ENCODE measurements around the gene PMEPA1. TPM values are rescaled to one million over a fixed set of nuclear protein-coding genes. Genes with fewer than 3 reads are reported as not detected.

Gene PMEPA1
- total RNA-seq, 4 donors from 2014 or later = 9.6 to 47.5 (median 18.9) TPM

DNA sequence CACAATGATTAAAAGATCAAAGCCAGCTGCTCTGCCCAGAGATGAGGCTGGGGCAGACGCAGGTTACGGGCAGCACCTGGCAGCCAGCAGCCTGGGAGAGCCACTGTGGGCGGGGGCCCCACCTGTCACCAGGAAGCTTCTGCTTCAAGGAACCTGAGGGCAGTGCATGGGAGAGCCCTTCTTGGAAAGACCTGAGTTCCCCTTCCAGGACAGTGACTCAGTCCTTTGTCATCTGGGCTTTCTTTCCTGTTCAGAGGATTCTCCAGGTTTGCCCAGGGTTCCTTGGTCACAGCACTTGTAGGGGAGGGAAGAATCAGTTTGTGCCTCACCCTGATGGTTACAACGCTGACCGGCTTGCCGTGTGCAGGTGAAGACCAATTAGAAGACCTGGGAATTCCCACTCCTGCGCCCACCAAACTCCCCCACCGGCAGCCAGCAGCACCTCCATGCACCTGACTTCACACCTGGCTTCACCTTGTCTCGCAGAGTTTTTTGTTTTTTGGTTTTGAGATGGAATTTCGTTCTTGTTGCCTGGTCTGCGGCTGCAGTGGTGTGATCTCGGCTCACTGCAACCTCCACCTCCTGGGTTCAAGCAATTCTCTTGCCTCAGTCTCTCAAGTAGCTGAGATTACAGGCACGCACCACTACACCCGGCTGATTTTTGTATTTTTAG is 91.6 kb downstream of the PMEPA1 start:
- H3K27me3 ChIP-seq = peaks cover 35% of the 10 kb centered on the region
- WGBS, 2 donors (ENCODE audit: low coverage in 1 of 2) = 69% methylated on average over 3 of the region's 14 CpGs; no CpG with 5 or more reads in 1 of the 2 donors
- peak overlapping the region in 1 of 4 donors; percentile 49 for H3K27ac ChIP-seq
- H3K9me3 ChIP-seq = no peaks in the 10 kb centered on the region
- no peaks in the 10 kb centered on the region for H3K4me1 ChIP-seq
- H3K4me3 ChIP-seq = no peak overlapping the region
- no peaks in the 10 kb centered on the region for H3K36me3 ChIP-seq
- ATAC-seq = no peak
- TF ChIP-seq POLR2AphosphoS5 (IDR thresholded peaks at IDR 0.05) (no peak), POLR2A (IDR thresholded peaks at IDR 0.05) (no peak), EP300 (IDR thresholded peaks at IDR 0.05) (no peak)
- TF ChIP-seq, protein P1, sequence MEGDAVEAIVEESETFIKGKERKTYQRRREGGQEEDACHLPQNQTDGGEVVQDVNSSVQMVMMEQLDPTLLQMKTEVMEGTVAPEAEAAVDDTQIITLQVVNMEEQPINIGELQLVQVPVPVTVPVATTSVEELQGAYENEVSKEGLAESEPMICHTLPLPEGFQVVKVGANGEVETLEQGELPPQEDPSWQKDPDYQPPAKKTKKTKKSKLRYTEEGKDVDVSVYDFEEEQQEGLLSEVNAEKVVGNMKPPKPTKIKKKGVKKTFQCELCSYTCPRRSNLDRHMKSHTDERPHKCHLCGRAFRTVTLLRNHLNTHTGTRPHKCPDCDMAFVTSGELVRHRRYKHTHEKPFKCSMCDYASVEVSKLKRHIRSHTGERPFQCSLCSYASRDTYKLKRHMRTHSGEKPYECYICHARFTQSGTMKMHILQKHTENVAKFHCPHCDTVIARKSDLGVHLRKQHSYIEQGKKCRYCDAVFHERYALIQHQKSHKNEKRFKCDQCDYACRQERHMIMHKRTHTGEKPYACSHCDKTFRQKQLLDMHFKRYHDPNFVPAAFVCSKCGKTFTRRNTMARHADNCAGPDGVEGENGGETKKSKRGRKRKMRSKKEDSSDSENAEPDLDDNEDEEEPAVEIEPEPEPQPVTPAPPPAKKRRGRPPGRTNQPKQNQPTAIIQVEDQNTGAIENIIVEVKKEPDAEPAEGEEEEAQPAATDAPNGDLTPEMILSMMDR (IDR thresholded peaks at IDR 0.05) = no peak

DNA sequence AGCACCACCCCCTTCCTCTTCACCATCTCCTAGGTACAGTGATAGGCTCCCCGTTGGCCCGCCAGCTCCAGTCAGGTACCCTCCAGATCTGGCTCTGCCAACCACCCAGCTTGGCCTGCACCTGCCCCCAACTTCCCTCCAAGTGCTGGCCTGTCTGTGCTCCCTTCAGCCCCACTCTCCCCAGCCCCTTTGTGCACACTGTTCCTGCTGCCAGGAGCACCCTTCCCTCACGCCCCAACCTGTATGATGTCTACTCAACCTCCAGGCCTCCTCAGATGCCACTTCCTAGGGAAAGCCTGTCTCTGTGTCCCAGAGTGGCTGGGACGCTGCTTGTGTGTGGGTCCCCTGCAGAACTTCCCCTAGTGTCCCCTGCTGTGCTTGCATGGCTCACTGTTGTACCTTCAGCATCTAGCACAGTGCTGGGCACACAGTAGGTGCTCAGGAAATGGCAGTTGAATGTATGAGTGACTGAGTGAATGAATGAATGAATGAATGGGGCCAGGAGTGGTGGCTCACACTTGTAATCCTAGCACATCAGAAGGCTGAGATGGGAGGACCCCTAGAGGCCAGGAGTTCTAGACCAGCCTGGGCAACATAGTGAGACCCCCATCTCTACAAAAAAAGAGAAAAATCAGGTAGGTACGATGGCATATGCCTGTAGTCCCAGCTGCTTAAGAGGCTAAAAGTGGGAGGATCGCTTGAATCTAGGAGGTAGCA is 92.6 kb downstream of the PMEPA1 start:
- TF ChIP-seq, protein P1 (IDR thresholded peaks at IDR 0.05) = no peak
- TF ChIP-seq POLR2A (IDR thresholded peaks at IDR 0.05) = no peak
- no peak for TF ChIP-seq EP300 (IDR thresholded peaks at IDR 0.05)
- TF ChIP-seq POLR2AphosphoS5 (IDR thresholded peaks at IDR 0.05) = no peak
- ATAC-seq = no peak

DNA sequence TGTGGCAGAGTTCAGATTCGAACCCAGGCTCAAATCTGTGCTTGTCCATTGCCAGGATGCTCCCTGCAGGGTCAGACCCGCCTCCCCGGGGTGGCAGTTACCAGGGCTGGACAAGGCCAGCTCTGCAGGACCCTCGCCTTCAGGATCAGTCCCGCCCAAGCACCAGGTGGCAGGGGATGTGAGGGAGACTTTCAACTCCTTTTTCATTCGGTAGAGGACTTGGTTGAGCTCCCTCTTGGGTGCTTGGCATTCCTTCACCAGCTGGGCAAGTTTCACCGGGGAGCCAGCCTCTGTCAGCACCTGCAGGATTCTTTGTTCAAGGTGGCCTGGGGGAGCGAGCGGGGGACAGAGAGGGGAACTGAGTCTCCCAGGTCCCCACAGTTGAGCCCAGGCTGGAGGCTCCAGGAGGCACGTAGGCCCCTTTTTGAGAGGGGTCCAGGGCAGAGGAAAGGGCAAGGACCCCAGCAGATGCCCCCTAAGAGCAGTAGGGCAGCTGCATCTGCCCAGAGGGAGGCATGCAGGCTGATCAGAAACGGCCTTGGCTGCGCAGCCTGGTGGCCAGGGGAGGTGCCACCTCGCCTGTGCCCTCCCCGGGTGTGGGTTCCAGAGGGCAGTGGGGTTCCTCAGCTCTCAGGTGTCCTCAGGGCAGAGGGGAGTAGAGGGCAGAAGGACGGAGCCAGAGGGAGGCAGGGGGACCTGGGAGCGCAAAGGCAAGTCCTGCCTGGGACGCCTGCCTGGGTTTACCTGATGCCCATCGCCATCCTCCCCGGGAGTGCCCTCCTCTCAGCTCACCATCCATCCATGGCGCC is 93.5 kb downstream of the PMEPA1 start:
- Histone ChIP-seq H3K4me3 (no peak overlapping the region), H3K27me3 (peaks cover 17% of the 10 kb centered on the region), H3K4me1 (no peaks in the 10 kb centered on the region), H3K36me3 (no peaks in the 10 kb centered on the region), H3K9me3 (no peaks in the 10 kb centered on the region), H3K27ac (no peak overlapping the region)
- no peak for ATAC-seq
- 70 to 96% methylated on average over 2 to 4 of the region's 20 CpGs for WGBS, 2 donors (ENCODE audit: low coverage in 1 of 2)
- TF ChIP-seq POLR2AphosphoS5 (IDR thresholded peaks at IDR 0.05) (no peak), POLR2A (IDR thresholded peaks at IDR 0.05) (no peak), EP300 (IDR thresholded peaks at IDR 0.05) (no peak)
- TF ChIP-seq, protein P1 (IDR thresholded peaks at IDR 0.05) = no peak

More for the DNA sequence above, 92.6 kb downstream of the PMEPA1 start:
- H3K4me1 ChIP-seq = no peaks in the 10 kb centered on the region
- no peak overlapping the region for H3K27ac ChIP-seq
- 86 to 93% methylated on average over 3 to 4 of the region's 6 CpGs for WGBS, 2 donors (ENCODE audit: low coverage in 1 of 2)
- H3K36me3 ChIP-seq = no peaks in the 10 kb centered on the region
- no peaks in the 10 kb centered on the region for H3K9me3 ChIP-seq
- peaks cover 25% of the 10 kb centered on the region for H3K27me3 ChIP-seq
- no peak overlapping the region for H3K4me3 ChIP-seq

DNA sequence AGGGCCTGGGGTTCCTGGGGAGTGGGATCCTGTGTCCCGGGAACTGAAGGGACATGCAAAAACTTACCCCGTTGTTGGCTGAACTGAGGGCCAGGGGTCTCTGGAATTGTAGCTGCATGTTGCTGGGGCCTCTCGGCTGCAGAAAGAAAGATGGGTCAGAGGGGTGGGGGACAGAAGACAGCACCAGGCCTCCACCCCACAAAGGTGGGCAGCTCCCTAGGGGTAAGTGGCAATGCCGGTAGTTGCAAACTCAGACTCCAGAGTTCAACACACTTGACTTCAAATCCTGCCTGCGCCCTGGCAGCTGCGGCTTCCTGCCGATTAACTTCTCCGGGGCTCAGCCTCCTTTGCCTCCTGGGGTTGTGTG is 94.4 kb downstream of the PMEPA1 start:
- Histone ChIP-seq H3K4me3 (no peak overlapping the region), H3K27ac (no peak overlapping the region), H3K9me3 (no peaks in the 10 kb centered on the region), H3K36me3 (no peaks in the 10 kb centered on the region), H3K4me1 (no peaks in the 10 kb centered on the region), H3K27me3 (peaks cover 23% of the 10 kb centered on the region)
- WGBS, 2 donors (ENCODE audit: low coverage in 1 of 2) = 69% methylated on average over 7 of the region's 8 CpGs; no CpG with 5 or more reads in 1 of the 2 donors
- no peak for ATAC-seq
- TF ChIP-seq, protein P1 (IDR thresholded peaks at IDR 0.05) = no peak
- TF ChIP-seq POLR2A (IDR thresholded peaks at IDR 0.05) = no peak
- no peak for TF ChIP-seq POLR2AphosphoS5 (IDR thresholded peaks at IDR 0.05)
- TF ChIP-seq EP300 (IDR thresholded peaks at IDR 0.05) = no peak
